Measurements from ENCODE around the gene BID. TPM values are rescaled to one million over a fixed set of nuclear protein-coding genes. Genes with fewer than 3 reads are reported as not detected.
A peak's percentile ranks its signal among the peaks of the same experiment; 100 is the strongest.

The BID gene
- total RNA-seq, 4 donors from 2014 or later = 4.6 to 18.3 (median 14.9) TPM

GRCh38 chr22:17775781-17776465 lies 1.7 kb upstream of the BID start:
- H3K27ac ChIP-seq = no peak overlapping the region
- H3K4me1 ChIP-seq = peaks cover 8 to 24% of the 10 kb centered on the region in 2 donors
- intact Hi-C loops (cut with DNase I) = no loop called here
- no peak overlapping the region for H3K4me3 ChIP-seq (replicated peaks in 1 of 3)
- no peak for DNase-seq
- H3K27me3 ChIP-seq = no peaks in the 10 kb centered on the region
- TF ChIP-seq POLR2A (IDR thresholded peaks at IDR 0.05) (no peak), CTCF (IDR thresholded peaks at IDR 0.05) (no peak)
- H3K36me3 ChIP-seq = no peaks in the 10 kb centered on the region
- WGBS, 2 donors = 85 to 86% methylated on average over 10 of the region's 10 CpGs
- no peaks in the 10 kb centered on the region for H3K9me3 ChIP-seq

- Histone ChIP-seq H3K27me3 (no peaks in the 10 kb centered on the region), H3K4me1 (peaks cover 8 to 16% of the 10 kb centered on the region in 2 donors), H3K4me3 (replicated peaks in 1 of 3) (peak overlapping the region in 1 of 3 donors; percentile 84), H3K36me3 (no peaks in the 10 kb centered on the region), H3K9me3 (no peaks in the 10 kb centered on the region), H3K27ac (peak overlapping the region in 1 of 3 donors; percentile 33)
- DNase-seq = no peak
- 84 to 86% methylated on average over 25 to 27 of the region's 27 CpGs for WGBS, 2 donors
- intact Hi-C loops (cut with DNase I) = no loop called here
- TF ChIP-seq CTCF (IDR thresholded peaks at IDR 0.05) = no peak
Measured at GRCh38 chr22:17774926-17775685, 837 bp upstream of the BID start.

- intact Hi-C loops (cut with DNase I) = no loop called here
- Histone ChIP-seq H3K9me3 (no peaks in the 10 kb centered on the region), H3K4me1 (peaks cover 8 to 14% of the 10 kb centered on the region in 2 donors), H3K36me3 (no peaks in the 10 kb centered on the region), H3K27ac (peak overlapping the region in 1 of 3 donors; percentile 11), H3K4me3 (replicated peaks in 1 of 3) (peak overlapping the region in 2 of 3 donors; percentile 73 to 84), H3K27me3 (no peaks in the 10 kb centered on the region)
- TF ChIP-seq CTCF (IDR thresholded peaks at IDR 0.05) (no peak), POLR2A (IDR thresholded peaks at IDR 0.05) (no peak)
- WGBS, 2 donors = 1 to 8% methylated on average over 7 to 23 of the region's 47 CpGs
- DNase-seq = peak; percentile 52 to 60
Measured at GRCh38 chr22:17773606-17774205, 563 bp downstream of the BID start.

- Histone ChIP-seq H3K9me3 (no peaks in the 10 kb centered on the region), H3K36me3 (no peaks in the 10 kb centered on the region), H3K27me3 (no peaks in the 10 kb centered on the region), H3K27ac (no peak overlapping the region), H3K4me3 (replicated peaks in 1 of 3) (peak overlapping the region in 2 of 3 donors; percentile 73 to 84), H3K4me1 (peaks cover 8 to 14% of the 10 kb centered on the region in 2 donors)
- intact Hi-C loops (cut with DNase I) = no loop called here
- TF ChIP-seq POLR2A (IDR thresholded peaks at IDR 0.05) (no peak), CTCF (IDR thresholded peaks at IDR 0.05) (no peak)
- WGBS, 2 donors = 60 to 69% methylated on average over 8 to 16 of the region's 18 CpGs
- DNase-seq = no peak
Measured at GRCh38 chr22:17772958-17773605, 1.2 kb downstream of the BID start.
